H1 (cell line): ENCODE data around the gene TMEM182. TPM values are rescaled to one million over a fixed set of nuclear protein-coding genes. Genes with fewer than 3 reads are reported as not detected.

Source experiments
- CREB1 ChIP-seq: IDR thresholded peaks from 2 replicates; pipeline ENCODE4 v1.6.1; 2012; ENCODE audit warnings: inconsistent platforms
- GABPA ChIP-seq: IDR thresholded peaks from 2 replicates; pipeline ENCODE4 v1.6.1; 2011; ENCODE audit warnings: mild to moderate bottlenecking, low read length, moderate library complexity, borderline replicate concordance; ENCODE audit not compliant: insufficient read depth
- KDM4A ChIP-seq: IDR thresholded peaks from one replicate; pipeline ENCODE4 v1.7.1; 2012; ENCODE audit warnings: low read depth, mild to moderate bottlenecking, moderate library complexity, low read length, inconsistent platforms; ENCODE audit not compliant: severe bottlenecking
- PHF8 ChIP-seq: fragments of 200-600 bp; sonication (generic); conservative IDR thresholded peaks from 2 replicates; pipeline ENCODE4 v1.7.1; 2012; ENCODE audit warnings: low read depth, mild to moderate bottlenecking, inconsistent platforms, low read length, moderate library complexity
- RXRA ChIP-seq: IDR thresholded peaks from 2 replicates; pipeline ENCODE4 v1.6.1; 2011; ENCODE audit warnings: low read depth, mild to moderate bottlenecking, low read length, moderate library complexity; ENCODE audit not compliant: insufficient read depth
- USF2 ChIP-seq: IDR thresholded peaks from 2 replicates; pipeline ENCODE4 v1.6.1; 2011; ENCODE audit warnings: low read length, improper control_type of control experiment
- polyA plus RNA-seq, 7 experiments: library from polyadenylated mRNA; depleted of rRNA in 3 of 7; stranded (reverse) in 5 of 7; unstranded in 2 of 7; fragments of >200 nt in 5 of 7; fragments of 200-250 nt in 2 of 7; gene quantifications; 1 replicate in 5 of 7; 2 replicates in 1 of 7; 4 replicates in 1 of 7; pipeline versions ENCODE4 v1.2.1 to v1.2.3, GENCODE V29; 2011 to 2013; ENCODE audit warnings: missing spikeins in 2 of 7, mixed read lengths in 2 of 7
- total RNA-seq: library from RNA; stranded (reverse); fragmentation: NEBNext Ultra II Directional; extraction: Animal tissue kit (Norgen Biotek cat#: 25700); gene quantifications from 2 replicates; pipeline ENCODE4 v1.2.1, GENCODE V29; 2021
- TF ChIP-seq, protein P1 (sequence below): IDR thresholded peaks from 2 replicates; pipeline ENCODE4 v1.6.1; 2012; ENCODE audit warnings: inconsistent platforms

TMEM182 gene
- total and polyA plus RNA-seq, 2 of the 8 experiments (the other 6 are each of a cell fraction or from before 2014, with no cell fraction given), result 3.1 to 4.3 TPM

DNA sequence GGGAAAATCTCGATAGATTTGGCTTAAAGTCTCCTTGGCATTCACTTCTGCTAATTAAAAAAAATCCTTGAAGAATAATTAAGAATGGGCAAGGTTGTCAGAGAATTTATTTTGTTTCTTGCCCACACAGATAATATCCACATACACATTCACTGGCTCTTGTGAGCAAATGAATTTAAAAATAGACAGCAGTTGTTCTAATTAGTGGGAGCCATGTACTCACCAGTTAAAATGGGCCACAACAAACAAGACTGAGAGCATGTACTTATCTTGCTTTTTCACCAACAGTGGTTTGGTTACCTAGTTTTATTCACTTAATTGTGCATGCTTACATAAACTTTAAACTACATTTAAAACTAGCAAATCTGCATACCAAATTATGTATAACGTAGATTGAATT lies 53.5 kb downstream of the TMEM182 start (continued):
- no peak for TF ChIP-seq CREB1
- TF ChIP-seq PHF8, result no peak
- no peak for TF ChIP-seq USF2
- TF ChIP-seq, protein P1, sequence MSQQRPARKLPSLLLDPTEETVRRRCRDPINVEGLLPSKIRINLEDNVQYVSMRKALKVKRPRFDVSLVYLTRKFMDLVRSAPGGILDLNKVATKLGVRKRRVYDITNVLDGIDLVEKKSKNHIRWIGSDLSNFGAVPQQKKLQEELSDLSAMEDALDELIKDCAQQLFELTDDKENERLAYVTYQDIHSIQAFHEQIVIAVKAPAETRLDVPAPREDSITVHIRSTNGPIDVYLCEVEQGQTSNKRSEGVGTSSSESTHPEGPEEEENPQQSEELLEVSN, result no peak
- no peak for TF ChIP-seq KDM4A
- TF ChIP-seq RXRA, result no peak
- no peak for TF ChIP-seq GABPA
- TF ChIP-seq, all 59 proteins: peak for 0
